Measurements from ENCODE around the gene SARS1. TPM values are rescaled to one million over a fixed set of nuclear protein-coding genes. Genes with fewer than 3 reads are reported as not detected.

SARS1 gene
- total and polyA plus RNA-seq, 2 of the 13 experiments (the other 11 are each of a cell fraction or from before 2014, with no cell fraction given): 103 to 134 TPM

DNA sequence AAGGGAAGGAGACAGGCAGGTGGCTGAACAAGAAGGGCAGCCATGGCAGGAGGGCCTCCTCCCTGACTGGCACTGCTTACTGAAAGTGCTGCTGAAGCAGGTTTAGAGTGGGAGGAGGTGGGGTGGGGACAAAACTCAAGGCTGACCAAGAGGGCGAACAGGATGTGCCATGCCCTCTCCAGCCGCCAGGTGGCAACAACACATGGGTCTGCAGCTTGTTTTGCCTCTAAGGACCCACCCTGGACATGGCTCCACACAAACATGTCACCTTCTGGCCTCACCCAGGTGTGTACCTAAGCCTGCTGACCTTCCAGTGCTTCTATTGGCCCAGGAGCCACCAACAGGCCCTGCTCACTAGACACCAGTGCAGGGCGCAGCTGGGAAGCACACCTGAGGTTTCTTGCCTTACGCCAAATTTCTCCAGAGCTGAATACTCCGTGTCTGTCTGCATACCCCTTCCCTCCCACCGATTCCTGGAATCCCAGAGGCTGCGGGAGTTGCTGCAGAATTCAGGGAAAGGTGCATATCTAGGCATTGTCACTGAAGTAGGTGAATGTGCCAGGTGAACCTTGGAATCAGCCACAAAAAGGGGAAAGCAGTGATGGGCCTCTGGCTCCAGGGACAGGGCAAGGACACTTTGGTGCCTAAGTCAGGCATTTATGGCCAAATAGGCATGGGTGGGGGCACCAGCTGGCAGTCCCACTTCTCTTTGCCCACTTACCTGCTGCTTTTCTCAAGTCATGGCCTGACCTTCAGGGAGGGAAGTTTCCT is 63.9 kb downstream of the SARS1 start (continued):
- TF ChIP-seq BRF2 (CRISPR knock-in tag; IDR thresholded peaks at IDR 0.05) (no peak), U2AF1 (optimal IDR thresholded peaks at IDR 0.05; ENCODE audit: low read depth, low read length) (no peak), ISL2 (CRISPR knock-in tag; IDR thresholded peaks at IDR 0.05) (peak; percentile 59; the same call in 1 of the 2 replicates), CBX5 (CRISPR knock-in tag; IDR thresholded peaks at IDR 0.05; ENCODE audit: borderline replicate concordance) (peak; percentile 77; the same call in 1 of the 2 replicates), HDAC1 (CRISPR knock-in tag; IDR thresholded peaks at IDR 0.05) (no peak), ZNF143 (CRISPR knock-in tag; IDR thresholded peaks at IDR 0.05) (peak; percentile 38; the same call in 1 of the 2 replicates), MXI1 (IDR thresholded peaks at IDR 0.05; ENCODE audit: borderline replicate concordance, low read depth, low read length) (peak; percentile 40; the same call in 1 of the 3 replicates), ATF7-NPFF (CRISPR knock-in tag; IDR thresholded peaks at IDR 0.05; ENCODE audit: low read depth) (no peak), ZNF674 (CRISPR knock-in tag; IDR thresholded peaks at IDR 0.05; ENCODE audit: low read depth) (no peak), ZNF567 (CRISPR knock-in tag; IDR thresholded peaks at IDR 0.05; ENCODE audit: borderline replicate concordance) (peak; percentile 84; the same call in 1 of the 2 replicates), ZBTB38 (CRISPR knock-in tag; IDR thresholded peaks at IDR 0.05) (peak; percentile 68; the same call in 1 of the 2 replicates), ZNF549 (CRISPR knock-in tag; IDR thresholded peaks at IDR 0.05) (no peak), ZBTB7B (CRISPR knock-in tag; IDR thresholded peaks at IDR 0.05) (peak; percentile 71; the same call in 1 of the 2 replicates), ZNF207 (IDR thresholded peaks at IDR 0.05; ENCODE audit: borderline replicate concordance) (no peak), NPAS2 (CRISPR knock-in tag; IDR thresholded peaks at IDR 0.05; ENCODE audit: borderline replicate concordance) (no peak), TBX3 (IDR thresholded peaks at IDR 0.05; ENCODE audit: borderline replicate concordance) (no peak), ZBED4 (CRISPR knock-in tag; IDR thresholded peaks at IDR 0.05; ENCODE audit: borderline replicate concordance) (peak; percentile 69; the same call in 1 of the 2 replicates), ZNF251 (CRISPR knock-in tag; IDR thresholded peaks at IDR 0.05) (no peak), NFIB (CRISPR knock-in tag; IDR thresholded peaks at IDR 0.05; ENCODE audit: borderline replicate concordance) (no peak), SP5 (CRISPR knock-in tag; IDR thresholded peaks at IDR 0.05; ENCODE audit: borderline replicate concordance, low read depth) (0 out of 2 replicates have a peak, but pooled peaks have one; percentile 53), EED (CRISPR knock-in tag; IDR thresholded peaks at IDR 0.05) (no peak), KLF6 (CRISPR knock-in tag; IDR thresholded peaks at IDR 0.05) (no peak), MXD4 (CRISPR knock-in tag; IDR thresholded peaks at IDR 0.05) (peak; percentile 64; the same call in 1 of the 2 replicates), ZSCAN22 (CRISPR knock-in tag; IDR thresholded peaks at IDR 0.05) (no peak)
- TF ChIP-seq, protein P1, sequence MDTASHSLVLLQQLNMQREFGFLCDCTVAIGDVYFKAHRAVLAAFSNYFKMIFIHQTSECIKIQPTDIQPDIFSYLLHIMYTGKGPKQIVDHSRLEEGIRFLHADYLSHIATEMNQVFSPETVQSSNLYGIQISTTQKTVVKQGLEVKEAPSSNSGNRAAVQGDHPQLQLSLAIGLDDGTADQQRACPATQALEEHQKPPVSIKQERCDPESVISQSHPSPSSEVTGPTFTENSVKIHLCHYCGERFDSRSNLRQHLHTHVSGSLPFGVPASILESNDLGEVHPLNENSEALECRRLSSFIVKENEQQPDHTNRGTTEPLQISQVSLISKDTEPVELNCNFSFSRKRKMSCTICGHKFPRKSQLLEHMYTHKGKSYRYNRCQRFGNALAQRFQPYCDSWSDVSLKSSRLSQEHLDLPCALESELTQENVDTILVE (CRISPR knock-in tag; IDR thresholded peaks at IDR 0.05): peak; percentile 63; the same call in 1 of the 2 replicates

Measured in HepG2 (cell line).